ENCODE results near the gene FKBP1A.

Gene FKBP1A

GRCh38 chr20:1388253-1388652 is 4.6 kb downstream of the FKBP1A start:
- no peak for DNase-seq (ENCODE audit: low read depth in 2 of 3, low spot score in 2 of 3)

- DNase-seq (ENCODE audit: low read depth in 2 of 3, low spot score in 2 of 3), result no peak
These were observed 6.5 kb downstream of the FKBP1A start for GRCh38 chr20:1386323-1386722.

DNA sequence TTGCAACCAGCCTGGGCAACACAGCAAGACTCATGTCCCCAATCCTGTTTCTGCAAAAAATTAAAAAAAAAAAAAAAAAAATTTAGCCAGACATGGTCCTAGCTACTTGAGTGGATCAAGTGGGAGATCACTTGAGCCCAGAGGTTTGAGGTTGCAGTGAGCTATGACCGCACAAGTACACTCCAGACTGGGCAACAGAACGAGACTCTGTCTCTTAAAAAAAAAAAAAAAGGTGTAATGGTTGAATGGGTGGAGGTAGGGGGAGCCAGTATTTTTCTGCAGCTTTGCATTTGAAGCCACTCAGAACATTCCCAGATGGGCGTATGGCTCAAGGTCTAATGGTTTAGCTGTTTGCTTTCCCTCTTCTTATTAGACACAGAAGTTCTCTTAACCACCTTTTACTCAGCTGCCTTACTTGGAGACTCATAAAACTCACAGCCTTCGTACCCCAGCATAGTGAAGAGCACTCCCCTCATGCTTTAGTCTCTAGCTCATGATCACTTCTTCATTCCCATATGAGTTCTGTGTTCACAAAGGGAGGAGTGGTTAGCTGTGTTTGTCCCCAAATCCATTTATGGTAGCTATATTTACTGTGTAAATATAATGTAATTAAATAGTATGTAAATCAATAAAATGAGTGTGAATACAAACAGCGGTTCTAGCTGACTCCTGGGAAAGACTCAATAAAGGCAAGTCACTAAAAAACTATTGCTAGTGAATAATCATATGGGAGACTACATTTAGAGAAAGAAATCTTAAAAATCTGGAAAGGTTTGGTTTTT is 9.0 kb downstream of the FKBP1A start:
- no peak for DNase-seq (ENCODE audit: low read depth in 2 of 3, low spot score in 2 of 3)

DNA sequence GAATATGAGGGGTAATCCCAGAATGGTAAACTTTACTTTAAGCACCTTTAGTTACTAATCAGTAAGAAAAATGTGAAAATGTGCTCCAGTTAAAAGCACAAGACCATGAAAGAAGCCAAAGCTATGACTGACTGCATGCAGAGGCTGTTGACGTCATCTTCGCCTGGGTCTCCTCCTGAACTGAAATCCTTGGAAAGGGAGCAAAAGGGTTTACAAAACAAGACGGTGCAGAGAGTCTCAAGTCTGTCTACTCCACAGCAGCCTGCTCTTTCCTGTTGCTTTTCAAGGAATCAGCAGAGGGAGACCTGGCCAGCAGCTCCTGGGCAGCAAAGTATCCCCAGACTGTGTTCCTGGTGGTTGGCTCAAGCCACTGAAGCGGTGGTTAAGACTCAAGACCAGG is 10.2 kb downstream of the FKBP1A start:
- no peak for DNase-seq (ENCODE audit: low read depth in 2 of 3, low spot score in 2 of 3)

DNA sequence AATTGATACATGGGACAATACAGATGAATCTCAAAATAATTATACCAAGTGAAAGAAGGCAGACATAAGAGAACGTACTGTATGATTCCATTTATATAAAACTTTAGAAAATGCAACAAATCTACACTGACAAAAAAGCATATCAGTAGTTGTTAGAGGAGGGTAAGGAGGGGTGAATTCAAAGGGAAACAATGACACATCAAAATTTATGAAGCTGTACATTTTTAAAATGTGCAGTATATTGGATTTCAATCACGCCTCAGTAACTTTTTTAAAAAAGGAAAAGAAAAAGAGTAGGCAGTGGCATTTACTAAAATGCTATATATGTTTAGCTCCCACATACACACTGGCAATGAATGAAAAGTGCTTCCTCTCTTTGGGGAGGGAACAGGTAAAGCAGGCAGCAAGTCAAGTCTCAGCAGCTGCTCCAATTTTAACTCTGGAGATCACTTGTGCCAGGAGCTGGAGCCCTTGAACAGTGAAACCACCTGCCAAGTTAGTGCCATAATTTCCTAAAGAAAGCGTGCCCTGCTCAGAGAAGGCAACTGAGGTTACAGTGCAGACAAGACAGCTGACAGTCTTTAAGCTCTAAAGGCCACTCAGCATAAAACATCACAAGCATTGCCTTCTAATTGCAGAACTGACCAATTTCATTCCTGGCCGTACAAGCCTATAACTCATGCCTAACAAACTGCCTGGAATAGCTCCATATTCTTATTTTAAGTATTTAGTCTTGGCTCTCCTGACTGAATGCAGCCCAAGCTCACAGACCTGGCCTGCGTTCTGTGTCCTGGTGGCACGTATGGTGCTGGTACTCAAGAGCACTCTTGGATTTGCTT is 10.9 kb downstream of the FKBP1A start:
- DNase-seq (ENCODE audit: low read depth in 2 of 3, low spot score in 2 of 3), result no peak

- no peak for DNase-seq (ENCODE audit: low read depth in 2 of 3, low spot score in 2 of 3)
These were observed 14.1 kb downstream of the FKBP1A start for GRCh38 chr20:1378735-1379125.

DNA sequence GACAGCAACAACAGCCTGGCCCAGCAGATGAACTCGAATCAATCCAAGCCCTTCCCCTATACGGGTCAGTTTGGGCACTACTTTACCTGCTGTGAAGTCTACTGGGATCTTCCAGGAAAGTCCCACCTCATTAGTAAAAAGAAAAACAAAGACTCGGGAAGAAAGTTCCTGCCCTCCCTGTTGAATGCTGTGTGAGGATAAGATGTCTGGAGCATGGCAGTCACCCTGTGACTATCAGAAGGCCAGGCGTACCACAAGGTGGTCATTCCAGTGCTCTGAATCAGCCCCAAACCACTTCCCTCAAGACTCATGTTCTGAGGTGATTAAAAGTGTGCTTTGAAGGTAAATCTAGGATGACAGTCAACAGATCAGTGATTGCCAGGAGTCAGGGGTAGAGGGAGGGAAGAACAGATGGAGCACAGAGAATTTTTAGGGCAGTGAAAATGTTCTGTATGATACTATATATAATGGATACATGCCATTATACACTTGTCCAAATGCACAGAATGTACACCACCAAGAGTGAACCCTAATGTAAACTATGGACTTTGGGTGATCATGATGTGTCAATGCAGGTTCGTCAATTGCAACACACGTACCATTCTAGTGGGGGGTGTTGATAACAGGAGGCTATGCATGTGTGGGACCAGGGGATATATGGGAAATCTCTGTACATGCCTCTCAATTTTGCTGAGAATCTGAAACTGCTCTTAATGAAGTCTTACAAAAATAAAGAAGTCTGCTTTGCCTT is 14.7 kb downstream of the FKBP1A start:
- DNase-seq (ENCODE audit: low read depth in 2 of 3, low spot score in 2 of 3), result no peak

- DNase-seq (ENCODE audit: low read depth in 2 of 3, low spot score in 2 of 3), result no peak
These were observed 15.4 kb downstream of the FKBP1A start for GRCh38 chr20:1377341-1377871.

DNA sequence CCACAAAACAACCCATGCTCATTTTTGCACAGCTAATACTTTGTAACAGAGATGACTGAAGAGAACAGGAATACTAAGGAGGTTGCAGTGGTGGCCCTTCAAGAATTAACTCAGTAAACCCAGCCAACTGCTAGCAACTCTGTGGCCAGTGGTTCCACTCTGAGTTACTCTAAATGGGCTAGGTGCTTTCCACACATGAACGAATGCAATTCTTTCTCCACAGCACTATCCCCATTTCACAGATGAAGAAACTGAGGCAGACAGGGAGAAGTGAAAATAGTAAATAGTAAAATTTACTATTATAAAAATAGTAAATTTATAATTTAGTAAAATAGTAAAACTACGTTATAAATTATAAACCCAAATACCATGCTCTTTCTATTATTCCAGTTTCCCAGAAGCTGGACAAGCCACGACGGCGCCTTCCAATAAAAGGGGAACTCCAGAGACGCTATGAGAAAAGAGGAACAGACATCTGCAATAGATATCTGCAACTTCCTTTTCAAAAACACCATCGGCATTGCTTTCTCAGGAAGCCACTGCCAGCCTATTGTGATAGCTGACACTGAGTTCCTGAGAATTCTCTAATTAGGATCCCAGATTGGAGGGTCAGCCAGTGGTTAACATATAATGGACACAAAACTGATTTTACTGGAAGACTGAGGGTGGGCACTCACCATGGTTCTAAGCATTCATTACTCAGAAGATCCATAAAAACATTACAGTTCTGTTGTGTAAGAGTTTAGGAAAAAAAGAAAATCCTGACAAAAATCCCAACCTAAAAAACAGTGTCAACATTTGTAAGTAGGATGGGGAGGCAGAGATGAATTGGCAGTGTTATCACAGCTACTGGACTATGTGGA is 16.2 kb downstream of the FKBP1A start:
- DNase-seq (ENCODE audit: low read depth in 2 of 3, low spot score in 2 of 3), result no peak

GRCh38 chr20:1376007-1376406 is 16.8 kb downstream of the FKBP1A start:
- DNase-seq (ENCODE audit: low read depth in 2 of 3, low spot score in 2 of 3), result no peak

DNA sequence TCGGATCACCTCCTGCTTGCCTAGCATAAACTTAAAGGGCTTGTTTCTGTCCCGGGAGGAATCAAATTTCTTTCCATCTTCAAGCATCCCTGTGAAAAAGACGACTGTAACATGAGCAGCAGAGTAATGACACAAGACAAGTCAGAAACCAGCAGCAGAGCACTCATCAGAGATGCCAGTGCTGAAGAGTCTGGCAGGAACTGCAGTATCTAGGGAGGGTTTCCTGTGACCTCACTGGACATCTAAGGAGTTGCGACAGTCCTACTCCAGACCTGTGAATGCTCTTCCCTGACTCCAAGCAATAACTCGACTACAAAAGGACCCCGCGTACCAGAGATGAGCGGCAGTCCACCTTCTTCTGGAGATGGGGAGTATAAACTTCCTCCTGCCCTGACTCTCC is 17.3 kb downstream of the FKBP1A start:
- DNase-seq (ENCODE audit: low read depth in 2 of 3, low spot score in 2 of 3), result no peak

- DNase-seq (ENCODE audit: low read depth in 2 of 3, low spot score in 2 of 3), result no peak
These were observed 18.6 kb downstream of the FKBP1A start for GRCh38 chr20:1374246-1374645.

GRCh38 chr20:1373614-1374013 is 19.2 kb downstream of the FKBP1A start:
- no peak for DNase-seq (ENCODE audit: low read depth in 2 of 3, low spot score in 2 of 3)

DNA sequence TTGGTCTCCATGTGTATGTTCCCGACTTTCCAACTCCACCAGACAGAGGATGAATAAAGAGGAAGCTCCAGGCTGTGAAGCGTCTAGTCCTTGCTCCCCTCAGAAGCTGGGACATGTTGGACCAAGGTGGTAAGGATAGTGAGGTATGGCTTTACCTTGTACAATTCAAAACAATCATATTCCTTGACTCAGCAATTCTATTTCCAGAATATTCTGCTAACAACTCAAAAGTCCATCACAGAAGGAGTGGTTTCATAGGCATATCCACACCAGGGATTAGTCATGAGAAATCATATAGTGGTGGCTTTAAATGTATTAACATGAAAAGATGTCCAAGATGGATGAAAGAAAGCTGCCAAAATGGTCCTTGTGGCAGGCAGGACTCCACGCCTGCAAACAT is 19.8 kb downstream of the FKBP1A start:
- DNase-seq (ENCODE audit: low read depth in 2 of 3, low spot score in 2 of 3), result no peak

- no peak for DNase-seq (ENCODE audit: low read depth in 2 of 3, low spot score in 2 of 3)
These were observed 20.9 kb downstream of the FKBP1A start for GRCh38 chr20:1371830-1372539.

DNA sequence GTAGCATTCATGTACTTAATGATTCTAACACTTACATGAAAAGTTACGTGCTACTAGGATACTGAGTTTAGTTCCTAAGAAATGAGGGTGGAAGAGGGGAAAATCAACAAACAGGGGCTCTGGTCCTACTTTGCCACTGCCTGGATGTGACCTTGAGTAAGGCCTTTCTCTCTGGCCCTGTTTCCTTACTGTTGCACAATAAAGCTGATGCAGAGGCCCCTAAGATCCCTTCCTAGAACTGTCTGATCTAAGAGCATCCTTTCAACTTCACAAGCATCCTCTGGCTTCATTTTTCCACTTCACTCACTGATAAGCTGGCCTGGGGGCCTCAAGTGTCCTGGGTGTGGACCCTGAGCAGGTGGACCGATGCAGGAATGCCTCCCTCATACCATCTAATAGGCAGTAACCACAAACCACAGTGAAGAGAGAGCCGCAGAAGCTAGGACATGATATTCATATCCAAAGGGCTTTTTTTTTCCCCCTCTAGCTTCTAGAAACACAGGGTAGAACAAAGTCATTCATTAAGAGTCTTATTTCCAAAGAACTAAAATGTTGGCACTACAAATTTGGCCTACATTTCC is 21.6 kb downstream of the FKBP1A start:
- no peak for DNase-seq (ENCODE audit: low read depth in 2 of 3, low spot score in 2 of 3)

DNA sequence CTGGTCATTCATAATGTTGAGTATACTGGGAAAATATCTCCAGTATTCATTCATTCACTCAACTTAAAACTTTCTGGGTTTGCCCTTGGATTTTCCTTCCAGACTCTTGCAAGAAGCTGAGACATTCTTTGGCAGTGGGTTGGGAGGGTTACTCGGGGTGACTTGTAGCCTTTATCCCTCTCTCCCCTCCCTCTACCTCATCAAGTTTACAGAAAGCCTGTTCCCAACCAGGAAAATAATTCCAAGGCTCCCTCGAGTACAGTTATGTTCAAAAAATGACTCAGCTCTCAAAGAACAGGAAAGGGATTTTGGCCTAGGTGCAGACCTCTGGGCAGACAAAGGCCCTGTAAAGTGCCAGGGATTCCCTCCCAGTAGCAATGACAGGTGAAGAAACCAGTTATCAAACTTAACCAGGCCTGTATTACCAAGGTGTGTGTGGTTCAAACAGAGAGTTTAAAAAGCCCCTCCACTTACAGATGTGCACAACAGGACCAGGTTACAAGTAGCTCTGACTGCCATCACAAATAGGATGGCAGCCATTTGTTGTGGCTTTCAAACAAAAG is 22.2 kb downstream of the FKBP1A start:
- DNase-seq (ENCODE audit: low read depth in 2 of 3, low spot score in 2 of 3), result no peak

- DNase-seq (ENCODE audit: low read depth in 2 of 3, low spot score in 2 of 3), result no peak
These were observed 22.9 kb downstream of the FKBP1A start for GRCh38 chr20:1369970-1370369.

Data from activated CD8-positive, alpha-beta memory T cell treated with anti-CD3 and anti-CD28 coated beads for 48 hours (primary cell).